Activated naive CD4-positive, alpha-beta T cell treated with anti-CD3 and anti-CD28 coated beads, Interleukin-2, amount 50 U/mL, for 24 hours (primary cell): ENCODE results near the gene PSTK.

Experiments
- H3K27ac Mint-ChIP-seq: one replicate; pipeline ENCODE4 v1.8.0; 2021; ENCODE audit warnings: mild to moderate bottlenecking, mixed read lengths
- H3K27me3 Mint-ChIP-seq: one replicate; pipeline ENCODE4 v1.8.0; 2021; ENCODE audit warnings: mixed read lengths
- H3K36me3 Mint-ChIP-seq: one replicate; pipeline ENCODE4 v1.8.0; 2021; ENCODE audit warnings: mixed read lengths
- H3K4me1 Mint-ChIP-seq: one replicate; pipeline ENCODE4 v1.8.0; 2021; ENCODE audit warnings: mixed read lengths
- H3K4me3 Mint-ChIP-seq: one replicate; pipeline ENCODE4 v1.8.0; 2021; ENCODE audit warnings: mild to moderate bottlenecking, mixed read lengths
- H3K9me3 Mint-ChIP-seq: one replicate; pipeline ENCODE4 v1.8.0; 2021; ENCODE audit warnings: mixed read lengths

The PSTK gene

DNA sequence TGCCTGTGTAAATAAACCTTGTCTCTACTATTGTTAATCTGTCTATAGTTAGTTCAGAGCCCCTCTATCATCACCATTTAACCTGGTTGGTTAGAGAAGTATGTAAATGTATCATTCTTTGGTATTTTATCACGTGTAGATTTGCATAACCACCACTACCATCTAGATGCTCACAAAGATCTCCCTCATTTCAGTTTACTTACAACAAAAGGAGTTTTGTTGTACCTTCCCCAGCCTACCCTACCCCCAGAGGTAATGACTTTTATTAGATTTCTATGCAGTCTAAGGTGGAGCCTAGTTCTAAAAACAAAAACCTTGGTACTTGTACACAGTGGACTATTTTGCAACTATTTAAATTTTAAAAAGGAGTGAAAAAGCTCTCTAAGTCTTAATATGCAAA, 46.1 kb downstream of the PSTK start:
- no peaks in the 10 kb centered on the region for H3K4me1 Mint-ChIP-seq
- no peaks in the 10 kb centered on the region for H3K27me3 Mint-ChIP-seq
- H3K4me3 Mint-ChIP-seq = no peak overlapping the region
- H3K36me3 Mint-ChIP-seq = peaks cover 2% of the 10 kb centered on the region
- H3K9me3 Mint-ChIP-seq = no peaks in the 10 kb centered on the region
- H3K27ac Mint-ChIP-seq = no peak overlapping the region

- Mint-ChIP-seq H3K9me3 (no peaks in the 10 kb centered on the region), H3K27me3 (no peaks in the 10 kb centered on the region), H3K4me1 (no peaks in the 10 kb centered on the region), H3K27ac (no peak overlapping the region), H3K36me3 (peaks cover 4% of the 10 kb centered on the region), H3K4me3 (no peak overlapping the region)
These were observed 47.7 kb downstream of the PSTK start for GRCh38 chr10:123027861-123028260.

GRCh38 chr10:123031124-123031523, 50.9 kb downstream of the PSTK start:
- Mint-ChIP-seq H3K4me1 (no peaks in the 10 kb centered on the region), H3K36me3 (peaks cover 7% of the 10 kb centered on the region), H3K27me3 (no peaks in the 10 kb centered on the region)

GRCh38 chr10:123034332-123034731, 54.1 kb downstream of the PSTK start:
- Mint-ChIP-seq H3K27me3 (no peaks in the 10 kb centered on the region), H3K9me3 (no peaks in the 10 kb centered on the region), H3K4me3 (no peak overlapping the region), H3K27ac (no peak overlapping the region), H3K36me3 (peaks cover 7% of the 10 kb centered on the region), H3K4me1 (peaks cover 8% of the 10 kb centered on the region)

More at GRCh38 chr10:123031124-123031523, 50.9 kb downstream of the PSTK start:
- no peaks in the 10 kb centered on the region for H3K9me3 Mint-ChIP-seq
- no peak overlapping the region for H3K27ac Mint-ChIP-seq
- no peak overlapping the region for H3K4me3 Mint-ChIP-seq

DNA sequence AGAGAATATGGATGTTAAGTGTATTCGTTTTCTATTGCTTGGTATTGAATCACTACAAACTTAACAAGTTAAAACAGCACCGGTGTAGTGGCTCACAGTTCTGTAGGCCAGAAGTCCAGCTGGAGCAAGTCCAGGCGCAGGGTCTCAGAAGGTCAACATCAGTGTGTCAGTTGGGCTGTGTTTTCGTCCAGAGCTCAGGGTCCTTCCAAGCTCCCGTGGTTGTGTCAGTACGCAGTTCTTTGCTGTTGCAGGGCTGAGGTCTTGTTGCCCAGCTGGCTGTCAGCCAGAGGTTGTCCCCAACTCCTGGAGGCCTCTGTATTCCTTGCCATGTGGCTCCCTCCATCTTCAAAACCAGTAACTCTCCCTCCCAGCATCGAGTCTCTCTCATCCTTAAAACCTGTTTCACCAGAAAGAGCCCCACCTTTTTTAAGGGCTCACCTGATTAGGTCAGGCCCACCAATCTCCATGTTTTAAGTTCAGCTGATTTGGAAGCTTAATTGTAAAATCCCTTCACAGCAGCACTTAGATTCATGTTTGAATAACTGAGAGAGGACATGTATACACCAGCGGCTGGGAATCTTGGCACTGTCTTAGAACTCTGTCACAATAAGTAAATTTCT, 55.4 kb downstream of the PSTK start:
- Mint-ChIP-seq H3K4me1 (peaks cover 9% of the 10 kb centered on the region), H3K9me3 (no peaks in the 10 kb centered on the region), H3K27ac (no peak overlapping the region), H3K36me3 (peaks cover 7% of the 10 kb centered on the region), H3K27me3 (no peaks in the 10 kb centered on the region), H3K4me3 (no peak overlapping the region)

GRCh38 chr10:123038782-123039631, 58.8 kb downstream of the PSTK start:
- Mint-ChIP-seq H3K9me3 (no peaks in the 10 kb centered on the region), H3K4me3 (no peak overlapping the region), H3K27ac (no peak overlapping the region), H3K36me3 (peaks cover 4% of the 10 kb centered on the region), H3K27me3 (no peaks in the 10 kb centered on the region), H3K4me1 (peaks cover 9% of the 10 kb centered on the region)

DNA sequence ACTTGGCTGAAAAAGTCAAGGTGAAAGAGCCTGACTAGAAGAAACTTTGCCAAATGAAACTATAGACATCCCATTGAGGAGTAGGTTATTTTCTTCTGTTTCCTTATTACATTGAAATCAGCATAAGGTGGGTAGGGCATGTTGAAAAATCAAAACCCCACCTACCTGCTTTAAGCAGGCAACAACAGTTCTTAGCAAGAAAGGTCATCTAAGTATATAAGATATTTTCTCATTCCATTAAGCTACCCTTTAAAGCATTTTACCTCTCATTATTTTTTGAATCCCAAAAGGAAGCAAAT, 59.4 kb downstream of the PSTK start:
- H3K36me3 Mint-ChIP-seq = peaks cover 4% of the 10 kb centered on the region
- H3K4me1 Mint-ChIP-seq = peaks cover 9% of the 10 kb centered on the region
- no peak overlapping the region for H3K4me3 Mint-ChIP-seq
- H3K27me3 Mint-ChIP-seq = no peaks in the 10 kb centered on the region
- no peak overlapping the region for H3K27ac Mint-ChIP-seq
- H3K9me3 Mint-ChIP-seq = no peaks in the 10 kb centered on the region
